ENCODE data around the gene GNPAT. TPM values are rescaled to one million over a fixed set of nuclear protein-coding genes. Genes with fewer than 3 reads are reported as not detected.

GNPAT gene
- total and polyA plus RNA-seq, 9 donors: 51.2 to 65.3 (median 56.6) TPM

GRCh38 chr1:231240531-231240882 is 505 bp upstream of the GNPAT start:
- H3K27ac ChIP-seq (ENCODE audit: low read length): peak overlapping the region; percentile 83
- no peak for DNase-seq
- no peaks in the 10 kb centered on the region for H3K9me3 ChIP-seq (replicated peaks; ENCODE audit: control insufficient read depth, low read depth, low read length)
- H3K27me3 ChIP-seq (ENCODE audit: control insufficient read depth, insufficient read depth, low read length): no peaks in the 10 kb centered on the region
- H3K36me3 ChIP-seq (ENCODE audit: control insufficient read depth, insufficient read depth, low read length): peaks cover 15% of the 10 kb centered on the region
- peak overlapping the region; percentile 60 for H3K4me3 ChIP-seq (ENCODE audit: low read length)
- peaks cover 25% of the 10 kb centered on the region for H3K4me1 ChIP-seq (ENCODE audit: control insufficient read depth, insufficient read depth, low read length)
- under 1% methylated on average over 13 of the region's 13 CpGs for whole genome bisulfite sequencing (ENCODE audit: insufficient coverage)

- H3K36me3 ChIP-seq (ENCODE audit: control insufficient read depth, insufficient read depth, low read length): peaks cover 15% of the 10 kb centered on the region
- no peaks in the 10 kb centered on the region for H3K27me3 ChIP-seq (ENCODE audit: control insufficient read depth, insufficient read depth, low read length)
- H3K9me3 ChIP-seq (replicated peaks; ENCODE audit: control insufficient read depth, low read depth, low read length): no peaks in the 10 kb centered on the region
- 0% methylated on average over 2 of the region's 10 CpGs for WGBS (ENCODE audit: insufficient coverage)
- DNase-seq: peak; percentile 40
- H3K27ac ChIP-seq (ENCODE audit: low read length): peak overlapping the region; percentile 83
- peaks cover 22% of the 10 kb centered on the region for H3K4me1 ChIP-seq (ENCODE audit: control insufficient read depth, insufficient read depth, low read length)
- H3K4me3 ChIP-seq (ENCODE audit: low read length): peak overlapping the region; percentile 60
Observed at GRCh38 chr1:231241750-231242149, 738 bp downstream of the GNPAT start.

GRCh38 chr1:231242516-231243198 is 1.6 kb downstream of the GNPAT start:
- peaks cover 15% of the 10 kb centered on the region for H3K4me1 ChIP-seq (ENCODE audit: control insufficient read depth, insufficient read depth, low read length)
- no CpG with 5 or more reads among the region's 5 CpGs for WGBS (ENCODE audit: insufficient coverage)
- DNase-seq: no peak
- no peak overlapping the region for H3K27ac ChIP-seq (ENCODE audit: low read length)
- peaks cover 9% of the 10 kb centered on the region for H3K36me3 ChIP-seq (ENCODE audit: control insufficient read depth, insufficient read depth, low read length)
- H3K4me3 ChIP-seq (ENCODE audit: low read length): no peak overlapping the region
- H3K27me3 ChIP-seq (ENCODE audit: control insufficient read depth, insufficient read depth, low read length): no peaks in the 10 kb centered on the region
- H3K9me3 ChIP-seq (replicated peaks; ENCODE audit: control insufficient read depth, low read depth, low read length): no peaks in the 10 kb centered on the region

- peaks cover 11% of the 10 kb centered on the region for H3K36me3 ChIP-seq (ENCODE audit: control insufficient read depth, insufficient read depth, low read length)
- H3K4me1 ChIP-seq (ENCODE audit: control insufficient read depth, insufficient read depth, low read length): no peaks in the 10 kb centered on the region
- no peak for DNase-seq
- no peak overlapping the region for H3K27ac ChIP-seq (ENCODE audit: low read length)
- no peak overlapping the region for H3K4me3 ChIP-seq (ENCODE audit: low read length)
- H3K27me3 ChIP-seq (ENCODE audit: control insufficient read depth, insufficient read depth, low read length): no peaks in the 10 kb centered on the region
- H3K9me3 ChIP-seq (replicated peaks; ENCODE audit: control insufficient read depth, low read depth, low read length): no peaks in the 10 kb centered on the region
- WGBS (ENCODE audit: insufficient coverage): no CpG with 5 or more reads among the region's 1 CpG
Observed at GRCh38 chr1:231248778-231249177, 7.8 kb downstream of the GNPAT start.

- Histone ChIP-seq H3K4me1 (ENCODE audit: control insufficient read depth, insufficient read depth, low read length) (no peaks in the 10 kb centered on the region), H3K4me3 (ENCODE audit: low read length) (no peak overlapping the region), H3K36me3 (ENCODE audit: control insufficient read depth, insufficient read depth, low read length) (peaks cover 16% of the 10 kb centered on the region), H3K27ac (ENCODE audit: low read length) (no peak overlapping the region), H3K27me3 (ENCODE audit: control insufficient read depth, insufficient read depth, low read length) (no peaks in the 10 kb centered on the region), H3K9me3 (replicated peaks; ENCODE audit: control insufficient read depth, low read depth, low read length) (no peaks in the 10 kb centered on the region)
- WGBS (ENCODE audit: insufficient coverage): 60% methylated on average over 1 of the region's 3 CpGs
- no peak for DNase-seq
Observed at GRCh38 chr1:231252336-231252735, 11.3 kb downstream of the GNPAT start.

GRCh38 chr1:231260351-231260750 is 19.3 kb downstream of the GNPAT start:
- no peaks in the 10 kb centered on the region for H3K9me3 ChIP-seq (replicated peaks; ENCODE audit: control insufficient read depth, low read depth, low read length)
- H3K27me3 ChIP-seq (ENCODE audit: control insufficient read depth, insufficient read depth, low read length): no peaks in the 10 kb centered on the region
- WGBS (ENCODE audit: insufficient coverage): no CpG with 5 or more reads among the region's 4 CpGs

DNA sequence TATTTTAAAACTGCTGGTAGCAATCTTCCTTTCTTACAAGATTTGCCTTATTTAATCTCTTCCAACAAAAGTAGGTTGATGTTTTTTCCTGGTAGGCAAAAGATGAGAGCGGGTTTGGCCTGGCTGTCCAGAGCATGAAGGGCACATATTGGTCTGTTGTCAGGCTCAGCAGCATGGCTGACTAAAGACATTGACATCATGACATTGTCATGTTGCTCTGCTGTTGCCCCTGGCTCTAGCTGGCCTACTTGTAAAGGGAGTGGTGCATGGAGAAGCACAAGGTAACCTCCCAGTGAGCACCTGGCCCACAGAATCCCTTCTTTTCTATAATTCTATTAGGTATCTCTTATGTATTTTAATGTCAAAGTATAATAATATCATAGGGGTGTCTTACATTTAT is 23.6 kb downstream of the GNPAT start:
- H3K9me3 ChIP-seq (replicated peaks; ENCODE audit: control insufficient read depth, low read depth, low read length): no peaks in the 10 kb centered on the region
- no peak for DNase-seq
- no peak overlapping the region for H3K4me3 ChIP-seq (ENCODE audit: low read length)
- no peaks in the 10 kb centered on the region for H3K4me1 ChIP-seq (ENCODE audit: control insufficient read depth, insufficient read depth, low read length)
- no peaks in the 10 kb centered on the region for H3K27me3 ChIP-seq (ENCODE audit: control insufficient read depth, insufficient read depth, low read length)
- no peak overlapping the region for H3K27ac ChIP-seq (ENCODE audit: low read length)
- peaks cover 35% of the 10 kb centered on the region for H3K36me3 ChIP-seq (ENCODE audit: control insufficient read depth, insufficient read depth, low read length)
- no CpG with 5 or more reads among the region's 1 CpG for WGBS (ENCODE audit: insufficient coverage)

More at GRCh38 chr1:231260351-231260750, 19.3 kb downstream of the GNPAT start:
- Histone ChIP-seq H3K4me3 (ENCODE audit: low read length) (no peak overlapping the region), H3K4me1 (ENCODE audit: control insufficient read depth, insufficient read depth, low read length) (no peaks in the 10 kb centered on the region), H3K27ac (ENCODE audit: low read length) (no peak overlapping the region), H3K36me3 (ENCODE audit: control insufficient read depth, insufficient read depth, low read length) (peaks cover 33% of the 10 kb centered on the region)
- DNase-seq: no peak

- no peak for DNase-seq
- Histone ChIP-seq H3K27me3 (ENCODE audit: control insufficient read depth, insufficient read depth, low read length) (no peaks in the 10 kb centered on the region), H3K27ac (ENCODE audit: low read length) (no peak overlapping the region), H3K4me3 (ENCODE audit: low read length) (no peak overlapping the region), H3K36me3 (ENCODE audit: control insufficient read depth, insufficient read depth, low read length) (peaks cover 37% of the 10 kb centered on the region), H3K4me1 (ENCODE audit: control insufficient read depth, insufficient read depth, low read length) (no peaks in the 10 kb centered on the region), H3K9me3 (replicated peaks; ENCODE audit: control insufficient read depth, low read depth, low read length) (no peaks in the 10 kb centered on the region)
- WGBS (ENCODE audit: insufficient coverage): no CpG with 5 or more reads among the region's 3 CpGs
Observed at GRCh38 chr1:231265379-231265778, 24.4 kb downstream of the GNPAT start.

- no peaks in the 10 kb centered on the region for H3K4me1 ChIP-seq (ENCODE audit: control insufficient read depth, insufficient read depth, low read length)
- 0% methylated on average over 1 of the region's 1 CpG for WGBS (ENCODE audit: insufficient coverage)
- H3K9me3 ChIP-seq (replicated peaks; ENCODE audit: control insufficient read depth, low read depth, low read length): no peaks in the 10 kb centered on the region
- no peak overlapping the region for H3K27ac ChIP-seq (ENCODE audit: low read length)
- H3K36me3 ChIP-seq (ENCODE audit: control insufficient read depth, insufficient read depth, low read length): peaks cover 45% of the 10 kb centered on the region
- H3K4me3 ChIP-seq (ENCODE audit: low read length): no peak overlapping the region
- no peaks in the 10 kb centered on the region for H3K27me3 ChIP-seq (ENCODE audit: control insufficient read depth, insufficient read depth, low read length)
- DNase-seq: no peak
Observed at GRCh38 chr1:231266811-231267322, 25.9 kb downstream of the GNPAT start.

GRCh38 chr1:231272173-231272572 is 31.2 kb downstream of the GNPAT start:
- no peaks in the 10 kb centered on the region for H3K4me1 ChIP-seq (ENCODE audit: control insufficient read depth, insufficient read depth, low read length)
- WGBS (ENCODE audit: insufficient coverage): no CpG with 5 or more reads among the region's 3 CpGs
- no peak overlapping the region for H3K4me3 ChIP-seq (ENCODE audit: low read length)
- DNase-seq: peak; percentile 19
- H3K27ac ChIP-seq (ENCODE audit: low read length): peak overlapping the region; percentile 42
- no peaks in the 10 kb centered on the region for H3K27me3 ChIP-seq (ENCODE audit: control insufficient read depth, insufficient read depth, low read length)
- H3K36me3 ChIP-seq (ENCODE audit: control insufficient read depth, insufficient read depth, low read length): peaks cover 57% of the 10 kb centered on the region
- no peaks in the 10 kb centered on the region for H3K9me3 ChIP-seq (replicated peaks; ENCODE audit: control insufficient read depth, low read depth, low read length)
